CMK (cell line): ENCODE results near the gene NR1D2.

Experiments used
- DNase-seq: peaks from one replicate; pipeline ENCODE4 v3.0.0-alpha.2; 2010; ENCODE audit warnings: low read depth

The NR1D2 gene

DNA sequence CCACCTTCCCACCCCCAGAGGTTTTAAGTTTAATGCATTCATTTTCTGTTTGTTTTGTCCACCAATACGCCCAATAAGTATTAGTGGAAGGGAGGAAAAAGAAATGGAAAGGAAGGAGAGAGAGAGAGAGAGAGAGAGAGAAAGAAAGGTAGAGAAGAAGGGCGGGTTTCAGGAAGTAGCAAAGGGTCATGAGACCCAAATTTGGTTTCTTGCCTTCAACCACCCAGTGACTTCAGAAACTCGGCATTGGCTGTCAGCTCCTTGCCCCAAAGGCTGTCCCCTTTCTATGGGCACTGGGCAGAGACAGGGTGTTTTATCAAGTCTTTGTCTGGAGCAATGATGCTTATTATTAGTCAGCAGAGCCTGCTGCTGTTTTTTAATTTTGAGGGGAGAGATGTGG, 13.5 kb upstream of the NR1D2 start:
- no peak for DNase-seq

DNA sequence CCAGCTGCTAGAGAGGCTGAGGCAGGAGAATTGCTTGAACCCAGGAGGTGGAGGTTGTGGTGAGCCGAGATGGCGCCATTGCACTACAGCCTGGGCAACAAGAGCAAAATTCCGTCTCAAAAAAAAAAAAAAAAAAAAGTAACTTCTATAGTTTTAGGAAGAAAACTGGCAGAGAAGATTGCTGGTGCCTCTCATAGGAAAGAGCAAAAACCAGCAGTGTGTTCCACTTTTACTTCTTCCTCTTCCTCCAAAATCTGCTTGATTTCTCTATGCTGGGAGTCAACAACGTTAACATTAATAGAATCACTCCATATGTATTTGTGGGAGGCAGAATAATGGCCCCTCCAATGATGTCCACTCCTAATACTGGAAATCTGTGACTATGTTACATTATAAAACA, 12.5 kb upstream of the NR1D2 start:
- no peak for DNase-seq

- no peak for DNase-seq
Measured at GRCh38 chr3:23934253-23934652, 10.8 kb upstream of the NR1D2 start.

DNA sequence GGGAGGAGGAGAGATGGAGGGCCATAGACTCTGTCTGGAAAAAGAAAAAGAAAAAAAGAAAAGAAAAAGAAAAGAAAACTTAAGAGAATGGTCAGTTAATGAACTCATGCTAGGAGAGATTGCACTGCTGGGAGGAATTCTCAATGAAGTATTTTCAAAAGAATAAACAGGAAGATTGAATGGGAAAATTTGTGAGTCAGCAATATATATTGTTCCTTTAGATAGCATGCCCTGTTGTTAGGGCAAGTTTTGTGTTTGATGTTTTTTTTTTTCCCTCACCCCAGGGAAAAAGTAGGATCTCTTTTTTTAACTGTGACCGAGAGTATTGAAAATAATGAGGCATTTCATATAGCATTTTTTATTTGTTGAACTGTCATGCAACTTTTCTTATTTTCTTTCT, 7.8 kb upstream of the NR1D2 start:
- DNase-seq = no peak

DNA sequence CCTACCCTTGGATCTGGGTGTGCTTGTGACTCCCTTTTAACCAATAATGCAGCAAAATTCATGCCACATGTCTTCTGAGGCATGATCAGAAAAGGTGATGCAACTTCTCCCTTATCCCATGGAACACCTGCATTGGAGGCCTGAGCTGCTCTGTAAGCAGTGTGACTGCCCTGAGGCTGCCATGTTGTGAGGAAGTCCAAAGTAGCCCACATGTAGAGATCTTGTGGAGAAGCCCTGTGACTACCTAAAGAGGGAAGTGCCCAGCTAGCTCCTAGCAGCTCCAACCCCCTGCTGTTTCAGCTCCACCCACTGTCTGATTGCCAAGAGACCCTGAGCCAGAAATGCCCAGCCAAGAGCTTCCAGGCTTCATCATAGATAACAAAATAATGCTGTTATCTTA, 6.4 kb upstream of the NR1D2 start:
- DNase-seq = peak; percentile 38

DNA sequence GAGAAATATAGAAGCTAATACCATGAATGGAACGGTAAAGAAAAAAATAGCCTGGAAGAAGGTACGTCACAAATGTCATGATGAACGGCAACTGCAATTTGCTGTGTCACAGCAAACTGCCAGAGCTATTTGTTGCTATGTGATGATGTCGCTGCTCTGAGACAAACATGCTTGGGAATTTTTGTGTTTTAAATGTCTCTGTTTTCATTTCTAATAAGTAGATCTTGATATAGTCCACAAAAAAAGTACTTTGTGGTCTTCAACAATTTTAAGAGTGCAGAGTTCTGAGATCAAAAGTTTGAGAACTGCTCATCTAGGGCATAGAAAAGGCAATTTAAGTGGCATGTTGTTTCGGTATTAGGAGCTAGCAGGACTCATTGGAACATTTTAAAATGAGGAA, 4.3 kb upstream of the NR1D2 start:
- DNase-seq = no peak

GRCh38 chr3:23941440-23941839, 3.6 kb upstream of the NR1D2 start:
- no peak for DNase-seq

DNA sequence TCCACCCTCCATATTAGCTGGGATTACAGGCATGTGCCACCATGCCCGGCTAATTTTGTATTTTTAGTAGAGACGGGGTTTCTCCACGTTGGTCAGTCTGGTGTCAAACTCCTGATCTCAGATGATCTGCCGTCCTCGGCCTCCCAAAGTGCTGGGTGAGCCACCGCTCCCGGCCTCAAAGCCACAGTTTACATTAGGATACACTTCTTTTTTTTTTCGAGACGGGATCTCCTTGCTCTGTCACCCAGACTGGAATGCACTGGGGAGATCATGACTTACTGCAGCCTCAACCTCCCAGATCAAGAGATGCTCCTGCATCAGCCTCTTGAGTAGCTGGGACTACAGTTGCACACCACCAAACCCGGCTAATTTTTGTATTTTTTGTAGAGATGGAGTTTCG, 2.5 kb upstream of the NR1D2 start:
- DNase-seq = no peak

- no peak for DNase-seq
Measured at GRCh38 chr3:23944007-23944783, 891 bp upstream of the NR1D2 start.

DNA sequence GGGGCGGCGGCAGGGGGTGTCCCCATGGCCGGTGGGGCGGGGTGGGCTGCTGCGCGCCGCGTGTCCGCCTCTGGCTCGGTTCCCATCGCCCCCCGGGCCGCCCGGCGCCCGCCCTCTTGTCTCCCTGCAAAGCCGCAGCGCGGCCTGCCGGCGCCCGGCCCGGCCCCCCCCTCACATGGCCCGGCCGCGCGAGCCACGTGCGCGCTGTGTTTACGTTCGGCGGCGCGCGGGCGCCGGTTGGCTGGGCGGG, 502 bp downstream of the NR1D2 start:
- no peak for DNase-seq

DNA sequence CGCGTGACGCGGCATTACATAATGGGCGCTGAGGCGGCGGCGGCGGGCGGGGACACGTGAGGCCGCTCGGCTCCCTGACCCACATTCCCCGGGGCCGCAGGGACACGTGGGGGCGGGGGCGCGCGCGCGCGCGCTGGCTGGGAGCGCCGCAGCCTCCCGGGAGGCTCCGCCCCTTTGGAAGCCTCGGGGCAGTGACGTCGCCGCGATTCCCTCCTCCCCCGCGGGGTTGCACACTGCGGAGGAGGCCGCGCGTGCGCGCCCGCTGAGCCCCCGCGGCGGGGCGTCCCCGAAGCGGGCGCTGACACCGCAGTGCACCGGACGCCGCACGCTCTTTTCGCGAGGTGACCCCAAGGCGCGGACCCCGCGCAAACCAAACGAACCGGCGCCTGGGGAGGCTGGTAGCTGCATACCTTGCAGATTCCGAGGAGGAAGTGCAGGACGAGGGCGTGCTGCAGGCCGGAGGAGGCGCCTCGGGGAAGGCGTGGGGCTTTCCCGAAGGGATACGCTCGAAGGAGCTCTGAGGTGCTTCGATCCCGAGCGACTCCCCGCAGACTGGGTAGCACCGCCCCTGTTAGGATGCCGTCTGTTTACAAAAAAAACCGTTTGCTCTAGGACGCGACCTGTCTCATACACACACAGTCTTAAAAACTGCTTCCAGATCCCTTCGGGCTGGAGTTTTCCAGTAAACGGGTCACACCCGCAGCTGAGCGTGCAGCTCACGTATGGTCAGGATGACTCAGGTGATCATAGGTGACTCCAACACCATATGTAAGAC, 1.0 kb downstream of the NR1D2 start:
- peak; percentile 79 for DNase-seq

- DNase-seq = no peak
Measured at GRCh38 chr3:23948761-23949160, 3.7 kb downstream of the NR1D2 start.

DNA sequence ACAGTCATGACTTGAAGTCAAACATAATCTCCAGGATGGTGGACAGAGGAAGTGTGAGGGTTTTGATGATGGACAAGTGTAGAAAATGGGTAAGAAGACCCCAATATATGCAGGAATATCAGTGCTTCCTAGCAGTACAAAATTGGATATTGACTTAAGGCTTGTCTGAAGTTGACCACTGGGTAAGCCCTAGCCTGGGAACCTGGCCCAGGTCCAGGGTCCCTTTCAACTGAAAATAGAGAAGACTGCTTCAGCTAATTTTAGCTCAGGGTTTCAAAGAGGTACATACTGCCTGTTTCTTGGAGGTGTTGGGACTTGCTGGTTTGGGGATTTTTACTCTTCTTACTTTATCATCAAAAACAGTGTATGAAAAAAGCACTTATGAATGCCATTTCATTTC, 4.7 kb downstream of the NR1D2 start:
- no peak for DNase-seq

DNA sequence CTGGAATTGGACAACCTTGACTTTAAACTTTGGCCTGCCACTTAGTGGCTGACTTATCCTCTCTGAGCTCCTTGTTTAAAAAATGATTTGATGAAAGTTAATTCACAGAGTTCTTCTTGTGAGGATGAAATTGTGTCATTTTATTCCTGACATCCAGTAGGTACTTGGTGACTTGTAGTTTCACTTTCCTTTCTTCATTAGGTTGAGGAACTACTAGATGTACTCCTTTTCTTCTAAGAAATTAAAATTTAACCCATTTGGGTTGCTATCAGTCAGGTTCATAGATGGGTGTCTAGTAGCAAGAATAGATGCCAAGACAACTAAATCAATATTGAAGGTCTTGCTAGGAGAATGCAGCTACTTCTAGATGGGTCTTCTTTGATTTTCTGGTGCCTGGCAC, 5.2 kb downstream of the NR1D2 start:
- DNase-seq = no peak

DNA sequence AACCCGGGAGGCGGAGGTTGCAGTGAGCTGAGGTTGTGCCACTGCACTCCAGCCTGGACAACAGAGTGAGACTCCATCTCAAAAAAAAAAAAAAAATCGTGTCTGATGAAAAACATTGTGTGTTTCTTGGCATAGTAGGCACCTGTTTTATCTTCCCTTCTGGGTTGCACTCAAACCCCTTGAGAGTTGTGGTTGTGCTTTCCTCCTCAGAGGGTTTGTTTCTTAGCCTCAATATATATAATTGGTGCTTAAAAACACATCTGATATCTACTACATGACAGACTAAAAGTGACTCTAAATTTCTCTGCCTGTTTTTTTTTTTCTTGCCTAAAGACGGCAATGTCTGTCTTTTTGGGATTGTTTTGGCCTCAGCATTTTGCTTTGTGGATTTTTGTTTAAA, 7.6 kb downstream of the NR1D2 start:
- DNase-seq = no peak

- DNase-seq = no peak
Measured at GRCh38 chr3:23953523-23953922, 8.4 kb downstream of the NR1D2 start.

DNA sequence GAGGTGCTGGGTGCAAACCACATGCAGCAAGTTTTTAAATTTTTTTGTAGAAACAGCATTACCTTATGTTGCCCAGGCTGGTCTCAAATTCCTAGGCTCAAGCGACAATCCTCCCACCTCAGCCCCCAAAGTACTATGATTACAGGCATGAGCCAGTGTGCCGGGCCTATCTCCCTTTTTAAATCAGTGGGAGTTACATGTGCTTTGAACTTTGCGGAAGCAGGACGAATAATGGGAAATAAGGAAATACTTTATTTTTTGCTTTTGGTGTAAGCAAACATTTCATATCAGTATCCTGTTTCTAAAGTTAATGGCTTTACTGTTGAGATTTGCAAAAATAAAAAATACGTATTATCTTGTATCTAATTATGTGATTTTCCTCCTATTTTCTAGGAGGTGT, 9.1 kb downstream of the NR1D2 start:
- no peak for DNase-seq

DNA sequence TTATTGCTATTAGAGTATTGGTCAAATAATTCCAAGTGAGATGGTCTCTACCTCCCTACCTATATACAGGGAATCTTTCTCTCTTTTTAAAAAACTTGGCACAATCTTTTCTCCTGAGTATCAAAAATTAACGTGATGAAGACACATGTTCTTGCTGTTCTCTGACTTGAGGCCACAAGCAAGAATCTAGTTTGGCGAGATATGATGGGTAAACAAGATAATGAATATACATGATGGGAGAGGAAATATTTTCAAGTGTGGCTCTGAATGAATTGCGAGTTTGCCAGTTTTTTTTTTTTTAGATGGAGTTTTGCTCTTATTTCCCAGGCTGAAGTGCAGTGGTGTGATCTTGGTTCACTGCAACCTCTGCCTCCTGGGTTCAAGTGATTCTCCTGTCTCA, 11.6 kb downstream of the NR1D2 start:
- DNase-seq = no peak

DNA sequence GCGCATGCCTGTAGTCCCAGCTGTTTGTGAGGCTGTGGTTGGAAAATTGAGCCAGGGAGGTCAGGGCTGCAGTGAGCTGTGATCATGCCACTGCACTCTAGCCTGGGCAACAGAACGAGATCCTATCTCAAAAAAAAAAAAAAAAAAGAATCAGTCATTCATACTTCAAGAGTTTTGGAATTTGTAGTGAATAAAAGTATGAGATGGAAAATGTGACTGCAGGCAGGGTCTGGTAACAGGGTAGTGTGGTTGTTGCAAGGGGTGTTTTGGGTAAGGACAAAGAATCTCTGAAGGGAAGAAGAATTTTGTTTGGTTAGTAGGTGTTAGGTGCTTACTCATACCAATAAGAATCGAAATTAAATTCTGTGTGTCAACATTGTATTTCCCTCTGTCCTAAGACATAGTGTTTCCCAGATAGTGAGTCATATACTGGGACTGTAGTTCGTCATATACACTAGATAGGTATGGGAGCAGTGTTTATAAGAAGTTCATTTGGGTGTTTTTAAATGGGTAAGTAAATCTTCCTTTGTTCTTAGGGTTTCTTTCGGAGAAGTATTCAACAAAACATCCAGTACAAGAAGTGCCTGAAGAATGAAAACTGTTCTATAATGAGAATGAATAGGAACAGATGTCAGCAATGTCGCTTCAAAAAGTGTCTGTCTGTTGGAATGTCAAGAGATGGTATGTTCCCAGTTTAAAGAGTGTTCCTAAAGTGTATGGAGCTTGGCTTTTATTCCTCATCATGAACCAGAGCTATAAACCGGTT, 14.2 kb downstream of the NR1D2 start:
- DNase-seq = no peak

DNA sequence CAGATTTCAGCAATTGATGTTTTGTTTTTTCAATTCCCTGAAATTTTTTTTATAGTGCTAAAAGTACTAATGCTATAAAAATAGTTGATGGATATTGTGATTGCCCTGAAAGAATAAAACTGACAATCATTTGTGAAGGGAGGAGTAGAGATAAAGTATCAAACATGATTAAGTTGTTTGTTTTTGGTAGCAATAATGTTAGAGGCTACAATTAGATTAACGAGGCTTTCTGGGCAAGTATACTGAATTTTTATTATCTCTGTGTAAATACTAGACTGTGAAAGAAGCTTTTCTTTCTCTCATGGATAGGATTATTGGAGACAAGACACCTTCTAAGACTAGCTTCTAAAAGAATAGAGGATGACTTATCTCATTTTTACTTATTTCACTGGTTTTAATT, 15.6 kb downstream of the NR1D2 start:
- DNase-seq = no peak

- no peak for DNase-seq
Measured at GRCh38 chr3:23961066-23961465, 16.0 kb downstream of the NR1D2 start.

GRCh38 chr3:23961913-23962312, 16.8 kb downstream of the NR1D2 start:
- no peak for DNase-seq

DNA sequence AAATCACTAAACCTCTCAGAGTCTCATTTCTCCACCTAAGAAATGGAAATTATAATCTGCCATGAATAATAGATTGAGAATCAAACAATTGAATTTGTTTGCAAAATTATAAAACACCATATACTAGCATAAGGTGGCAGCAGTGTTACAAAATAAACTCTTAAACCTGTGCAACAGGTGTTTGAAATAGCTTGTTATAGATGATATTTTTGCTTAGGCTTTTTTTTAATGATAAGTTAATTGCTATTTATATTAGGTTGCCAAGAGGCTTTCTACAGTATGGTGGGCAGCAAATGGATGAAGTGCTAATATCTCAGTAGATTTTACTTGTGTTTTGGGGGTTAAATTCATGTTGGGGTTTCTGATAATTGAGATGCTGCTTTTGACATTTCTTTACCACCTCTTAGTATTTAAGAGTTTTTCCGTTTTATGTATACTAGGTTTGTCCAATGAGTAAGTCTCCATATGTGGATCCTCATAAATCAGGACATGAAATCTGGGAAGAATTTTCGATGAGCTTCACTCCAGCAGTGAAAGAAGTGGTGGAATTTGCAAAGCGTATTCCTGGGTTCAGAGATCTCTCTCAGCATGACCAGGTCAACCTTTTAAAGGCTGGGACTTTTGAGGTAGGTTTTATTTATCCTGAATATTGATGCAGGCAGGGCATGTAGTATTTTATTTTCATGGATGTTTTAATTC, 19.6 kb downstream of the NR1D2 start:
- no peak for DNase-seq
